HUES64 (cell line): ENCODE measurements around the gene ADRB2. TPM values are rescaled to one million over a fixed set of nuclear protein-coding genes. Genes with fewer than 3 reads are reported as not detected.

Experiments used
- H3K27ac ChIP-seq: 2 replicates; pipeline ENCODE4 v1.7.0; 2013; ENCODE audit warnings: low read depth, low read length, inconsistent platforms
- H3K27me3 ChIP-seq: 2 replicates; pipeline ENCODE4 v1.6.1; 2013; ENCODE audit warnings: mild to moderate bottlenecking, low read length; ENCODE audit not compliant: insufficient read depth
- H3K36me3 ChIP-seq: 2 replicates; pipeline ENCODE4 v1.6.1; 2013; ENCODE audit warnings: mild to moderate bottlenecking, low read length; ENCODE audit not compliant: insufficient read depth
- H3K4me1 ChIP-seq: 2 replicates; pipeline ENCODE4 v1.6.1; 2013; ENCODE audit warnings: mild to moderate bottlenecking, low read length, moderate library complexity; ENCODE audit not compliant: insufficient read depth
- H3K4me3 ChIP-seq: 2 replicates; pipeline ENCODE4 v1.5.1; 2013; ENCODE audit warnings: mild to moderate bottlenecking, low read length, moderate library complexity
- H3K9ac ChIP-seq: 2 replicates; pipeline ENCODE4 v1.6.1; 2013; ENCODE audit warnings: mild to moderate bottlenecking, low read depth, low read length
- H3K9me3 ChIP-seq: 2 replicates; pipeline ENCODE4 v1.6.1; 2013; ENCODE audit warnings: low read depth, low read length; ENCODE audit not compliant: insufficient read depth
- WGBS: fragments of 150-250, 120-280 bp; methylation state at CpG from one replicate; pipeline ENCODE4 v1.1.7; 2013; ENCODE audit warnings: missing lambda C conversion rate; 5-methylcytosine and 5-hydroxymethylcytosine counted together
- polyA plus RNA-seq, 2 experiments: library from polyadenylated mRNA; stranded (reverse); fragments of 50-300 nt; gene quantifications; one replicate each; pipeline ENCODE4 v1.2.3, GENCODE V29; 2013

ADRB2 gene
- 0.30 TPM for polyA plus RNA-seq (2013, experiment 1 of 2)
- 0.70 TPM for polyA plus RNA-seq (2013, experiment 2 of 2)

- Histone ChIP-seq H3K9me3 (no peaks in the 10 kb centered on the region), H3K4me1 (0 out of 2 replicates have a peak, but pooled peaks cover 11% of the 10 kb centered on the region), H3K36me3 (no peaks in the 10 kb centered on the region), H3K27ac (no peak within 1 kb of the TSS), H3K4me3 (peak within 1 kb of the TSS; percentile 74), H3K9ac (peak within 1 kb of the TSS; percentile 46; the same call in 1 of the 2 replicates), H3K27me3 (peaks cover 49% of the 10 kb centered on the region)
- under 1% methylated on average over 42 of the region's 42 CpGs for WGBS
Measured at GRCh38 chr5:148826053-148826738, at the start of gene ADRB2. Gene ADRB2, plus strand, starts transcription at chr5:148826611. Its CDS starts 221 bp downstream, at chr5:148826832.

GRCh38 chr5:148776780-148777179, 49.6 kb upstream of the ADRB2 start:
- Histone ChIP-seq H3K4me3 (no peak overlapping the region), H3K9ac (no peak overlapping the region), H3K27me3 (no peaks in the 10 kb centered on the region), H3K36me3 (no peaks in the 10 kb centered on the region), H3K27ac (no peak overlapping the region), H3K4me1 (peaks cover 6% of the 10 kb centered on the region), H3K9me3 (no peaks in the 10 kb centered on the region)
- WGBS, result 79% methylated on average over 1 of the region's 1 CpG

GRCh38 chr5:148778882-148779281, 47.5 kb upstream of the ADRB2 start:
- Histone ChIP-seq H3K27me3 (no peaks in the 10 kb centered on the region), H3K36me3 (no peaks in the 10 kb centered on the region), H3K27ac (no peak overlapping the region), H3K9me3 (no peaks in the 10 kb centered on the region), H3K4me3 (no peak overlapping the region), H3K4me1 (peaks cover 6% of the 10 kb centered on the region), H3K9ac (no peak overlapping the region)

- Histone ChIP-seq H3K4me1 (no peaks in the 10 kb centered on the region), H3K9ac (no peak overlapping the region), H3K36me3 (no peaks in the 10 kb centered on the region), H3K27me3 (no peaks in the 10 kb centered on the region), H3K9me3 (no peaks in the 10 kb centered on the region), H3K4me3 (no peak overlapping the region), H3K27ac (no peak overlapping the region)
- 91% methylated on average over 5 of the region's 5 CpGs for WGBS
Measured at GRCh38 chr5:148780711-148781110, 45.7 kb upstream of the ADRB2 start.

GRCh38 chr5:148781766-148782165, 44.6 kb upstream of the ADRB2 start:
- H3K4me3 ChIP-seq, result no peak overlapping the region
- WGBS, result 96% methylated on average over 2 of the region's 2 CpGs
- H3K27me3 ChIP-seq, result no peaks in the 10 kb centered on the region
- no peaks in the 10 kb centered on the region for H3K36me3 ChIP-seq
- H3K9ac ChIP-seq, result no peak overlapping the region
- no peak overlapping the region for H3K27ac ChIP-seq
- no peaks in the 10 kb centered on the region for H3K4me1 ChIP-seq
- H3K9me3 ChIP-seq, result no peaks in the 10 kb centered on the region

GRCh38 chr5:148785223-148785622, 41.2 kb upstream of the ADRB2 start:
- no peaks in the 10 kb centered on the region for H3K27me3 ChIP-seq
- no peaks in the 10 kb centered on the region for H3K4me1 ChIP-seq
- no peak overlapping the region for H3K4me3 ChIP-seq

GRCh38 chr5:148786456-148786855, 40.0 kb upstream of the ADRB2 start:
- H3K4me1 ChIP-seq, result no peaks in the 10 kb centered on the region
- H3K9me3 ChIP-seq, result no peaks in the 10 kb centered on the region
- H3K9ac ChIP-seq, result no peak overlapping the region
- no peak overlapping the region for H3K27ac ChIP-seq
- no peaks in the 10 kb centered on the region for H3K36me3 ChIP-seq
- no peaks in the 10 kb centered on the region for H3K27me3 ChIP-seq
- no peak overlapping the region for H3K4me3 ChIP-seq

More at GRCh38 chr5:148785223-148785622, 41.2 kb upstream of the ADRB2 start:
- Histone ChIP-seq H3K36me3 (no peaks in the 10 kb centered on the region), H3K27ac (no peak overlapping the region), H3K9ac (no peak overlapping the region), H3K9me3 (no peaks in the 10 kb centered on the region)

GRCh38 chr5:148788636-148789035, 37.8 kb upstream of the ADRB2 start:
- Histone ChIP-seq H3K27ac (no peak overlapping the region), H3K36me3 (no peaks in the 10 kb centered on the region), H3K4me3 (no peak overlapping the region), H3K4me1 (no peaks in the 10 kb centered on the region), H3K9me3 (no peaks in the 10 kb centered on the region), H3K27me3 (no peaks in the 10 kb centered on the region), H3K9ac (no peak overlapping the region)
- WGBS, result 92% methylated on average over 5 of the region's 6 CpGs

- H3K9me3 ChIP-seq, result no peaks in the 10 kb centered on the region
- no peak overlapping the region for H3K9ac ChIP-seq
- H3K4me3 ChIP-seq, result no peak overlapping the region
- no peaks in the 10 kb centered on the region for H3K27me3 ChIP-seq
- whole genome bisulfite sequencing, result 90% methylated on average over 4 of the region's 8 CpGs
- no peaks in the 10 kb centered on the region for H3K4me1 ChIP-seq
- no peak overlapping the region for H3K27ac ChIP-seq
- H3K36me3 ChIP-seq, result no peaks in the 10 kb centered on the region
Measured at GRCh38 chr5:148790545-148791333, 35.7 kb upstream of the ADRB2 start.

- no peak overlapping the region for H3K27ac ChIP-seq
- no peaks in the 10 kb centered on the region for H3K4me1 ChIP-seq
- no peak overlapping the region for H3K9ac ChIP-seq
- no peaks in the 10 kb centered on the region for H3K9me3 ChIP-seq
- no peaks in the 10 kb centered on the region for H3K36me3 ChIP-seq
- no peaks in the 10 kb centered on the region for H3K27me3 ChIP-seq
- H3K4me3 ChIP-seq, result no peak overlapping the region
Measured at GRCh38 chr5:148791334-148791667, 35.1 kb upstream of the ADRB2 start.

- H3K9me3 ChIP-seq, result no peaks in the 10 kb centered on the region
- no peak overlapping the region for H3K27ac ChIP-seq
- no peaks in the 10 kb centered on the region for H3K27me3 ChIP-seq
- no peaks in the 10 kb centered on the region for H3K4me1 ChIP-seq
- 87% methylated on average over 2 of the region's 2 CpGs for WGBS
- H3K36me3 ChIP-seq, result no peaks in the 10 kb centered on the region
- H3K4me3 ChIP-seq, result no peak overlapping the region
- no peak overlapping the region for H3K9ac ChIP-seq
Measured at GRCh38 chr5:148791696-148792095, 34.7 kb upstream of the ADRB2 start.
